Nephron (organoid): ENCODE results near the gene LEF1.

Experiments
- H3K27ac Mint-ChIP-seq, 3 experiments: 2 replicates each; pipeline ENCODE4 v1.8.0; 2020; ENCODE audit warnings: mixed read lengths in 3 of 3, mild to moderate bottlenecking in 2 of 3, moderate library complexity in 1 of 3
- H3K27me3 Mint-ChIP-seq: 2 replicates; pipeline ENCODE4 v1.8.0; 2021; ENCODE audit warnings: low read depth, mild to moderate bottlenecking, moderate library complexity, mixed read lengths
- H3K36me3 Mint-ChIP-seq: 2 replicates; pipeline ENCODE4 v1.8.0; 2020; ENCODE audit warnings: low read depth, mixed read lengths
- H3K4me1 Mint-ChIP-seq: 2 replicates; pipeline ENCODE4 v1.8.0; 2020; ENCODE audit warnings: mixed read lengths
- H3K4me3 Mint-ChIP-seq, 3 experiments: 2 replicates each; pipeline ENCODE4 v1.8.0; 2020; ENCODE audit warnings: mild to moderate bottlenecking in 3 of 3, mixed read lengths in 3 of 3, moderate library complexity in 2 of 3
- H3K9me3 Mint-ChIP-seq: 2 replicates; pipeline ENCODE4 v1.8.0; 2020; ENCODE audit warnings: mixed read lengths
- CTCF ChIP-seq, 3 experiments: fragments of 200-600 bp; sonication (generic); IDR thresholded peaks; one replicate each; pipeline ENCODE4 v1.5.0; 2021; ENCODE audit warnings: antibody characterized with exemption in 3 of 3; ENCODE audit not compliant: unreplicated experiment in 3 of 3

Gene LEF1

GRCh38 chr4:108199881-108200280 lies 31.1 kb upstream of the LEF1 start:
- no peak for TF ChIP-seq CTCF (IDR thresholded peaks at IDR 0.05; ENCODE audit: unreplicated experiment in 3 of 3)
- Mint-ChIP-seq H3K36me3 (no peaks in the 10 kb centered on the region), H3K27me3 (peaks cover 4% of the 10 kb centered on the region), H3K4me3 (no peak overlapping the region), H3K4me1 (peaks cover 6% of the 10 kb centered on the region), H3K27ac (no peak overlapping the region), H3K9me3 (peaks cover 3% of the 10 kb centered on the region)

DNA sequence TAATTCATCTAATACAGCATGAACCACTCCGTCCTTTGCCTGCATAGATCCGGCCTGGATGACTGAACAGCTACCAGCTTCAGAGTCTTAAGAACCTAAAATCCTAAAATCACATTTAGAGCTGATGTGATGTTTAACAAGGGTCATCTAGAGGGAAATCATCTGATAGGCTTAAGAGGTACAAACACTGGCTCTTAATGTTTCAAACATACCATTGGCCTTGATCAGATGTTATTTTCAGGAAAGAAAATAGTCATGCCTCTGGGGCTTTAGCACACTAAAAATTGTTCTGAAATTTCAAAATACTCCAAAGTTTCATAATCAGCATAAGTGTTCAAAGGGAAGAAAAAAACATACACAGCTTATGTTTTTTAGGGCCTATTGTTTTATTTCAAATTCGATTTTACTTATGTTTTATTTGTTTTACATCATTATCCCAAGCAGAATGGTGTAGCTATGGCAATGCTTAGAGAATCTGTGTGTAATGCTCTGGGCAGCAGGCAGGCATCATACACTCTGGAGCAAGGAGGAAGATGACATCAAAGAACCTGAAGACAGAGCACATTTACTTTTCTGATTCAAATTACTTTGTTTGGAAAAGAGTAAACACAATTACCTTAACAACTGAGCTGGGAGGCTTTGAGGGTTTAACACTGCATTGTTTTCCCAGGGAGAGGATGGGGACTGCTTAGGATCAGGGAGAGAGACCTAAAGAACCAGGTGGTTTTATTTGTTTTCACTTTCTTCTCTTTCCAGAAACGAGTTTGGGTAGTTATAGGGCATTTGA lies 25.3 kb upstream of the LEF1 start:
- H3K27ac Mint-ChIP-seq: peak overlapping the region in 1 of 3 experiments; percentile 25
- peaks cover 5% of the 10 kb centered on the region for H3K4me1 Mint-ChIP-seq
- no peak overlapping the region for H3K4me3 Mint-ChIP-seq
- TF ChIP-seq CTCF (IDR thresholded peaks at IDR 0.05; ENCODE audit: unreplicated experiment in 3 of 3): no peak
- peaks cover 13% of the 10 kb centered on the region for H3K27me3 Mint-ChIP-seq
- no peaks in the 10 kb centered on the region for H3K36me3 Mint-ChIP-seq
- no peaks in the 10 kb centered on the region for H3K9me3 Mint-ChIP-seq

- Mint-ChIP-seq H3K36me3 (no peaks in the 10 kb centered on the region), H3K27ac (no peak overlapping the region), H3K4me1 (peaks cover 5% of the 10 kb centered on the region), H3K9me3 (no peaks in the 10 kb centered on the region), H3K27me3 (peaks cover 13% of the 10 kb centered on the region), H3K4me3 (no peak overlapping the region)
- no peak for TF ChIP-seq CTCF (IDR thresholded peaks at IDR 0.05; ENCODE audit: unreplicated experiment in 3 of 3)
These were observed 24.2 kb upstream of the LEF1 start for GRCh38 chr4:108192935-108193334.

DNA sequence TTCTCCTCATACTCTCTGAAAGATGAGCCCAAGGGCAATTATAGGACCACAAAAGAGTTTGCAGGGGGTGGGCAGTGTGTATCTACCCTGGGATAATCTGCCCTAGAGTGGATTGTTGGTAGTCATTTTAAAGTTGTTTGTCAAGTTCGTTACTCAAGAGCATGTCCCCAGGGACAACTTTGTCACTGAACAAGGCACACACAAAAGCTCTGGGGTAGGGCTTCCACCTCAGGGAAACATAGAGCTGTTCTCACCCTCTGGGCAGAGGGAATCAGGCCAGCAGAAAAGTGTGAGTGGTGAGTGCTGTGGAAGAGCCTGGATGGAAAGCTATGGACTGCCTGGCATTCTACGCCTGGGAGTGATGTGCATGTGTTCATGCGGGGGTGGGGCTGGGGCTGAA lies 23.3 kb upstream of the LEF1 start:
- peaks cover 5% of the 10 kb centered on the region for H3K4me1 Mint-ChIP-seq
- H3K4me3 Mint-ChIP-seq: no peak overlapping the region

GRCh38 chr4:108191269-108191914 lies 22.7 kb upstream of the LEF1 start:
- H3K4me3 Mint-ChIP-seq: no peak overlapping the region
- H3K27ac Mint-ChIP-seq: peak overlapping the region in 1 of 3 experiments; percentile 8
- H3K9me3 Mint-ChIP-seq: no peaks in the 10 kb centered on the region
- H3K27me3 Mint-ChIP-seq: peaks cover 13% of the 10 kb centered on the region
- peaks cover 5% of the 10 kb centered on the region for H3K4me1 Mint-ChIP-seq
- TF ChIP-seq CTCF (IDR thresholded peaks at IDR 0.05; ENCODE audit: unreplicated experiment in 3 of 3): no peak
- H3K36me3 Mint-ChIP-seq: no peaks in the 10 kb centered on the region

More for the DNA sequence above, 23.3 kb upstream of the LEF1 start:
- Mint-ChIP-seq H3K9me3 (no peaks in the 10 kb centered on the region), H3K27ac (no peak overlapping the region), H3K36me3 (no peaks in the 10 kb centered on the region), H3K27me3 (peaks cover 13% of the 10 kb centered on the region)
- no peak for TF ChIP-seq CTCF (IDR thresholded peaks at IDR 0.05; ENCODE audit: unreplicated experiment in 3 of 3)
